22Rv1 (cell line): ENCODE data around the gene ACTL7B.

Source experiments
- CTCF ChIP-seq: fragments of 450-650 bp; IDR thresholded peaks from 2 replicates; pipeline ENCODE4 v1.5.1; 2017; ENCODE audit warnings: mild to moderate bottlenecking
- ZFX ChIP-seq: fragments of 450-650 bp; IDR thresholded peaks from 2 replicates; pipeline ENCODE4 v1.6.1; 2017; ENCODE audit warnings: antibody characterized with exemption, borderline replicate concordance

DNA sequence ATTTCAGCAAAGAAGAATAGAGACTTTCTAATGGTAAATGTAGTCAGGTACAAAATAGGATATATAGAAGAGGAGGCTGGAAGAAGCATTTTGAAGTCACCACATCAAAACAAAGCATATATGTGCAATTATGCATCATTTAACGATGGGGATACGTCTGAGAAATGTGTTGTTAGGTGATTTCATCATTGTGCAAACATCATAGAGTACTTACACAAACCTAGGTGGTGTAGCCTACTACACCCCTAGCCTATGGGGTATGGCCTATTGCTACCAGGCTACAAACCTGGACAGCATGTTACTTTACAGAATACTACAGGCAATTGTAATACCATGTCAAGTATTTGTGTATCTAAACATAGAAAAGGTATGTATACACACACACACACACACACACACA is 49.7 kb upstream of the ACTL7B start:
- TF ChIP-seq CTCF, result no peak
- no peak for TF ChIP-seq ZFX
